Astrocyte (in vitro differentiated cells and primary cell): ENCODE measurements around the gene RAP1A. TPM values are rescaled to one million over a fixed set of nuclear protein-coding genes. Genes with fewer than 3 reads are reported as not detected.

Experiments used
- DNase-seq: peaks from one replicate; pipeline ENCODE4 v3.0.0-alpha.2; 2010; ENCODE audit warnings: low read depth
- FAIRE-seq: peaks from 2 replicates; lab custom pipeline; 2011; peaks lifted over from hg19 to GRCh38; lab: Jason Lieb, UNC
- H2AFZ ChIP-seq: 2 replicates; pipeline ENCODE4 v1.6.0; 2012; ENCODE audit warnings: low read depth, low read length, inconsistent platforms
- H3K27ac ChIP-seq: 2 replicates; pipeline ENCODE4 v1.5.1; 2011; ENCODE audit warnings: low read depth, low read length, inconsistent platforms
- H3K27me3 ChIP-seq: 2 replicates; pipeline ENCODE4 v1.6.0; 2011; ENCODE audit warnings: low read length, inconsistent platforms; ENCODE audit not compliant: insufficient read depth
- H3K36me3 ChIP-seq: 2 replicates; pipeline ENCODE4 v1.5.1; 2011; ENCODE audit warnings: low read length, inconsistent platforms; ENCODE audit not compliant: insufficient read depth
- H3K4me1 ChIP-seq: 2 replicates; pipeline ENCODE4 v1.5.1; 2011; ENCODE audit warnings: low read length, inconsistent platforms; ENCODE audit not compliant: insufficient read depth
- H3K4me2 ChIP-seq: 2 replicates; pipeline ENCODE4 v1.6.0; 2012; ENCODE audit warnings: low read length, inconsistent platforms
- H3K4me3 ChIP-seq: 2 replicates; pipeline ENCODE4 v1.5.1; 2011; ENCODE audit warnings: low read depth, mild to moderate bottlenecking, low read length, inconsistent platforms; ENCODE audit not compliant: insufficient read depth
- H3K79me2 ChIP-seq: 2 replicates; pipeline ENCODE4 v1.6.0; 2012; ENCODE audit warnings: mild to moderate bottlenecking, low read length, inconsistent platforms; ENCODE audit not compliant: insufficient read depth
- H3K9ac ChIP-seq: 2 replicates; pipeline ENCODE4 v1.6.0; 2012; ENCODE audit warnings: mild to moderate bottlenecking, low read length, inconsistent platforms
- H3K9me3 ChIP-seq: 2 replicates; pipeline ENCODE4 v1.5.1; 2012; ENCODE audit warnings: low read depth, mild to moderate bottlenecking, low read length, inconsistent platforms; ENCODE audit not compliant: insufficient read depth
- H4K20me1 ChIP-seq: 2 replicates; pipeline ENCODE4 v1.6.0; 2012; ENCODE audit warnings: low read length, inconsistent platforms; ENCODE audit not compliant: insufficient read depth
- H3K27ac Mint-ChIP-seq: one replicate; pipeline ENCODE4 v1.8.0; 2021; ENCODE audit warnings: mild to moderate bottlenecking, mixed read lengths; ENCODE audit not compliant: unreplicated experiment
- H3K27me3 Mint-ChIP-seq: one replicate; pipeline ENCODE4 v1.8.0; 2021; ENCODE audit warnings: low read depth, mixed read lengths; ENCODE audit not compliant: unreplicated experiment
- H3K36me3 Mint-ChIP-seq: one replicate; pipeline ENCODE4 v1.8.0; 2021; ENCODE audit warnings: low read depth, mixed read lengths; ENCODE audit not compliant: unreplicated experiment
- H3K4me1 Mint-ChIP-seq: one replicate; pipeline ENCODE4 v1.8.0; 2021; ENCODE audit warnings: low read depth, mixed read lengths; ENCODE audit not compliant: unreplicated experiment
- H3K4me3 Mint-ChIP-seq: one replicate; pipeline ENCODE4 v1.8.0; 2021; ENCODE audit warnings: mild to moderate bottlenecking, moderate library complexity, mixed read lengths; ENCODE audit not compliant: unreplicated experiment
- H3K9me3 Mint-ChIP-seq: one replicate; pipeline ENCODE4 v1.8.0; 2021; ENCODE audit warnings: mild to moderate bottlenecking, mixed read lengths; ENCODE audit not compliant: unreplicated experiment
- EZH2 ChIP-seq: IDR thresholded peaks from 2 replicates; pipeline ENCODE4 v1.6.1; 2012; ENCODE audit warnings: mild to moderate bottlenecking, low read length, inconsistent platforms; ENCODE audit not compliant: insufficient read depth
- total RNA-seq: library from RNA; stranded (reverse); gene quantifications from 2 replicates; pipeline ENCODE4 v1.2.1, GENCODE V29; 2021
- TF ChIP-seq, protein P1 (sequence below): IDR thresholded peaks from 2 replicates; pipeline ENCODE4 v1.5.1; 2011; ENCODE audit warnings: low read depth, mild to moderate bottlenecking, inconsistent platforms, low read length, moderate library complexity; ENCODE audit not compliant: insufficient read depth

RAP1A gene
- total RNA-seq, 1 donor from 2014 or later: 66.6 TPM

DNA sequence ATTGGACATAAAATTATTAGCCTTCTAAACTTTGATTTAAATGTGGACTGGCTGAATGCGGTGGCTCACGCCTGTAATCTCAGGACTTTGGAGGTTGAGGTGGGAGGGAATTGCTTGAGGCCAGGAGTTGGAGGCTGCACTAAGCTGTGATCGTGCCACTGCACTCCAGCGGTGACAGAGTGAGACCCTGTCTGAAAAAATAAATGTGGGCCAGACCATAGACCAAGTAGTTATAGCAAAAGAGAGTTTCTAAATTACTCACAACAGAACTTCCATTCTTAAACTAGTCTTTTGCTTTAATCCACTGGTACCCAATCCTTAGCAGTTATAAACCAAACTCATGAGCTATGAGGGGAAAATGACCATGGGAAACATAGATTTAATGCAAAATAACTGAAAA is 35.2 kb downstream of the RAP1A start:
- no peak overlapping the region for H3K4me3 ChIP-seq
- H3K9me3 ChIP-seq: no peaks in the 10 kb centered on the region
- TF ChIP-seq, protein P1, sequence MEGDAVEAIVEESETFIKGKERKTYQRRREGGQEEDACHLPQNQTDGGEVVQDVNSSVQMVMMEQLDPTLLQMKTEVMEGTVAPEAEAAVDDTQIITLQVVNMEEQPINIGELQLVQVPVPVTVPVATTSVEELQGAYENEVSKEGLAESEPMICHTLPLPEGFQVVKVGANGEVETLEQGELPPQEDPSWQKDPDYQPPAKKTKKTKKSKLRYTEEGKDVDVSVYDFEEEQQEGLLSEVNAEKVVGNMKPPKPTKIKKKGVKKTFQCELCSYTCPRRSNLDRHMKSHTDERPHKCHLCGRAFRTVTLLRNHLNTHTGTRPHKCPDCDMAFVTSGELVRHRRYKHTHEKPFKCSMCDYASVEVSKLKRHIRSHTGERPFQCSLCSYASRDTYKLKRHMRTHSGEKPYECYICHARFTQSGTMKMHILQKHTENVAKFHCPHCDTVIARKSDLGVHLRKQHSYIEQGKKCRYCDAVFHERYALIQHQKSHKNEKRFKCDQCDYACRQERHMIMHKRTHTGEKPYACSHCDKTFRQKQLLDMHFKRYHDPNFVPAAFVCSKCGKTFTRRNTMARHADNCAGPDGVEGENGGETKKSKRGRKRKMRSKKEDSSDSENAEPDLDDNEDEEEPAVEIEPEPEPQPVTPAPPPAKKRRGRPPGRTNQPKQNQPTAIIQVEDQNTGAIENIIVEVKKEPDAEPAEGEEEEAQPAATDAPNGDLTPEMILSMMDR: no peak
- TF ChIP-seq EZH2: no peak
- peaks cover 35% of the 10 kb centered on the region for H4K20me1 ChIP-seq
- FAIRE-seq: no peak
- H3K4me2 ChIP-seq: no peak overlapping the region
- H3K4me3 Mint-ChIP-seq: no peak overlapping the region
- no peak overlapping the region for H2AFZ ChIP-seq
- no peak overlapping the region for H3K27ac ChIP-seq
- no peak overlapping the region for H3K27ac Mint-ChIP-seq
- no peaks in the 10 kb centered on the region for H3K27me3 ChIP-seq
- H3K4me1 ChIP-seq: no peaks in the 10 kb centered on the region
- H3K36me3 Mint-ChIP-seq: no peaks in the 10 kb centered on the region
- H3K9me3 Mint-ChIP-seq: no peaks in the 10 kb centered on the region
- peaks cover 6% of the 10 kb centered on the region for H3K4me1 Mint-ChIP-seq
- H3K9ac ChIP-seq: no peak overlapping the region
- no peak for DNase-seq
- no peaks in the 10 kb centered on the region for H3K36me3 ChIP-seq
- H3K79me2 ChIP-seq: peaks cover 62% of the 10 kb centered on the region
- no peaks in the 10 kb centered on the region for H3K27me3 Mint-ChIP-seq

DNA sequence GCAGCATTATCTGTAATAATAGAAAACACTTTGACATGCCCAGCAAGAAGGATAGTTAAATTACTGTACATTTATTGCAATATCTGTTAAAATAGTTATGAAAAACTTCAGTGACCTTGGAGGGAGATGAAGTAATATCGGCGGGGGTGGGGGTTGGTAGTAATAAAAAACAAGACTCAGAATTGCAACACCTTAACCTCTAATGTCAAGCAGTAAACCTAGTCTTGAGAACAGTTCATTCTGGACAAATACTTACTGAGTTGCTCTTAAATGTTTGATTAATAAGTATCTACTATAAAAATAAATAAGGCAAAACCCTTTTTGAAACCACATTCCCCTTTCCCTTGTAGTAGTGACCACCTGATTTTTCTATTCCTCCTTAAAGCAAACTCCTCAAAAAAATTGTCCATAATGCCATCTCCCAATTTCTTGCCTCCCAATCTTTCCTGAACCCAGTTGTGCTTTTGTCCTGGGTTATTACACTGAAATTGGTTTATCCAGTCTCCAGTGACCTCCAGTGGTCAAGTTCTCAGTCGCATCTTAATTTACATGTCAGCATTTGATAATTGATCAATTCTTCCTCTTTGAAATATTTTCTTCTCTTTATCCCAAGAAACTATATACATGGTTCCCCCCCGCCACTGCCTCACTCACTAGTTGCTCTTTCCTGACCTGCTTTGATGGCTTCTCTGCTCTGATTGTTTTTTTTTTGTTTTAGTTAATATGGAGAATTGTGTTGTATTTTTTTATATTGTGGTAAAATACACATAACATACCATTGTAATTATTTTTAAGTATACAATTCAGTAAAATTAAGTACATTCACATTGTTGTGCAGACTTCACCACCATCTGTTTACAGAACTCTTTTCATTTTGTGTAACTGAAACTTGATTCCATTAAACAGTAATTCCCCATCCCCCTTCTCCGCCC is 36.8 kb downstream of the RAP1A start:
- FAIRE-seq (no peak), DNase-seq (peak; percentile 12)
- H4K20me1 ChIP-seq: peaks cover 44% of the 10 kb centered on the region
- no peak overlapping the region for H3K4me2 ChIP-seq
- Mint-ChIP-seq H3K36me3 (no peaks in the 10 kb centered on the region), H3K4me3 (no peak overlapping the region), H3K9me3 (no peaks in the 10 kb centered on the region), H3K27ac (no peak overlapping the region), H3K4me1 (peaks cover 6% of the 10 kb centered on the region), H3K27me3 (no peaks in the 10 kb centered on the region)
- no peak overlapping the region for H3K9ac ChIP-seq
- TF ChIP-seq EZH2: no peak
- TF ChIP-seq, protein P1: peak; percentile 80
- peaks cover 68% of the 10 kb centered on the region for H3K79me2 ChIP-seq
- H2AFZ ChIP-seq: no peak overlapping the region
- H3K9me3 ChIP-seq: no peaks in the 10 kb centered on the region
- H3K4me1 ChIP-seq: no peaks in the 10 kb centered on the region
- H3K4me3 ChIP-seq: no peak overlapping the region
- no peaks in the 10 kb centered on the region for H3K27me3 ChIP-seq
- no peaks in the 10 kb centered on the region for H3K36me3 ChIP-seq
- H3K27ac ChIP-seq: no peak overlapping the region

DNA sequence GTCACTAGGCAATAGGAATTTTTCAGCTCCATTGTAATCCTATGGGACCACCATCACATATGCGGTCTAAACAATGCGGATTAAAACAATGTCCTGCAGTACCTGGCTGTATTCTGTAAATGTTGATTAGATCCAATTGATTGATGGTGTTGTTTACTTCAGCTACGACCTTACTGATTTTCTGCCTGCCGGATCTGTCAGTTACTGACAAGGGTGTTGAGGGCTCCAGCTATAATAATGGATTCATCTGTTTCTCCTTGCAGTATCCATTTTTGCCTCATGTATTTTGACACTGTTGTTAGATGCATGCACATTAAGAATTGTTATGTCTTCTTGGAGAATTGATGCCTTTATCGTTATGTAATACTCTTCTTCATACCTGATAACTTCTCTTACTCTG is 39.0 kb downstream of the RAP1A start:
- Histone ChIP-seq H3K4me1 (no peaks in the 10 kb centered on the region), H3K4me2 (no peak overlapping the region), H3K27ac (no peak overlapping the region), H3K9ac (no peak overlapping the region), H4K20me1 (peaks cover 48% of the 10 kb centered on the region), H2AFZ (no peak overlapping the region), H3K79me2 (peaks cover 65% of the 10 kb centered on the region), H3K27me3 (no peaks in the 10 kb centered on the region), H3K36me3 (no peaks in the 10 kb centered on the region), H3K9me3 (no peaks in the 10 kb centered on the region), H3K4me3 (no peak overlapping the region)
- TF ChIP-seq EZH2: no peak
- TF ChIP-seq, protein P1: no peak
- Mint-ChIP-seq H3K36me3 (no peaks in the 10 kb centered on the region), H3K4me1 (peaks cover 6% of the 10 kb centered on the region), H3K9me3 (no peaks in the 10 kb centered on the region), H3K4me3 (no peak overlapping the region), H3K27ac (no peak overlapping the region), H3K27me3 (no peaks in the 10 kb centered on the region)
- FAIRE-seq: no peak
- DNase-seq: no peak
